Ovary (tissue), 9 donors: ENCODE data around the gene GNG7. TPM values are rescaled to one million over a fixed set of nuclear protein-coding genes. Genes with fewer than 3 reads are reported as not detected.

ENCODE experiments used
- DNase-seq, 5 donors: peaks; one replicate each; pipeline ENCODE4 v3.0.0-alpha.2; 2019 to 2020
- H3K27ac ChIP-seq, 2 donors: fragments of 200-600 bp; one replicate each; pipeline versions ENCODE4 v1.5.1 to v1.8.0; 2019 to 2022
- H3K27me3 ChIP-seq: fragments of 200-600 bp; one replicate; pipeline ENCODE4 v1.8.0; 2022
- H3K36me3 ChIP-seq: fragments of 200-600 bp; sonication (generic); one replicate; pipeline ENCODE4 v1.5.1; 2019
- H3K4me1 ChIP-seq: one replicate; pipeline ENCODE4 v1.8.1; 2013; ENCODE audit warnings: mild to moderate bottlenecking, moderate library complexity; ENCODE audit not compliant: insufficient read depth
- H3K4me3 ChIP-seq: fragments of 200-600 bp; sonication (generic); one replicate; pipeline ENCODE4 v1.5.1; 2017
- H3K9me3 ChIP-seq, 2 donors: fragments of 200-600 bp in 1 of 2; sonication (generic) in 1 of 2; one replicate each; pipeline versions ENCODE4 v1.5.1 to v1.8.1; 2013 to 2019; ENCODE audit warnings: mild to moderate bottlenecking in 1 of 2, moderate library complexity in 1 of 2
- EP300 ChIP-seq: sonication (generic); formaldehyde crosslinking; IDR thresholded peaks from one replicate; pipeline ENCODE4 v1.6.1; 2017; ENCODE audit warnings: antibody characterized with exemption
- POLR2A ChIP-seq: fragments of 450-650 bp; IDR thresholded peaks from one replicate; pipeline ENCODE4 v1.6.1; 2017; ENCODE audit warnings: antibody characterized with exemption, mild to moderate bottlenecking, moderate library complexity
- WGBS, 3 donors: extraction: QIAGEN DNeasy Blood & Tissue Kit in 1 of 3; methylation state at CpG; one replicate each; pipeline versions ENCODE4 v1.1.5 to v1.1.7; 2013 to 2017; 5-methylcytosine and 5-hydroxymethylcytosine counted together
- intact Hi-C, 4 donors: fragments of 100-400 bp; cut with DNase I; formaldehyde crosslinking; loops; one replicate each; pipeline versions ENCODE4 v1.11.0 to v1.15.1; 2022 to 2023
- polyA plus RNA-seq, 2 donors: library from polyadenylated mRNA; stranded (reverse); fragments of 200-250 nt in 1 of 2; fragments of 350-450 nt in 1 of 2; fragmentation: Illumina TruSeq in 1 of 2; extraction: RNeasy Lipid Tissue Mini Kit (QIAGEN cat#74804) in 1 of 2; gene quantifications; one replicate each; pipeline ENCODE4 v1.2.3, GENCODE V29; 2013 to 2014
- total RNA-seq, 7 donors: library from RNA; depleted of rRNA in 2 of 7; stranded (reverse); fragments of >200 nt in 2 of 7; fragmentation: NEBNext Ultra II Directional in 3 of 7; extraction: Animal tissue kit (Norgen Biotek cat#: 25700) in 3 of 7; gene quantifications; one replicate each; pipeline versions ENCODE4 v1.1.0 to v1.2.4, GENCODE V29; 2016 to 2023
- TF ChIP-seq, protein P1 (sequence below), 3 donors: fragments of 450-650 bp in 2 of 3; fragments of 200-600 bp in 1 of 3; IDR thresholded peaks; one replicate each; pipeline versions ENCODE4 v1.5.1 to v1.8.0; 2016 to 2022; ENCODE audit warnings: antibody characterized with exemption in 3 of 3, mild to moderate bottlenecking in 1 of 3
- donor health status: DM: no; HTN: no; CAD: no; lungs with moderate emphysema.
- donor health status: DM: no; HTN: no; CAD: no.
- donor health status: Bipolar disorder and iron deficiency.
- donor health status: DM: yes; HTN: yes; CAD: no.
- donor health status: DM: no; HTN: no; CAD: no.
- donor health status: DM: yes; HTN: yes; CAD: no.

GNG7 gene
- total and polyA plus RNA-seq, 9 donors, result 4.1 to 36.3 (median 15.1) TPM

DNA sequence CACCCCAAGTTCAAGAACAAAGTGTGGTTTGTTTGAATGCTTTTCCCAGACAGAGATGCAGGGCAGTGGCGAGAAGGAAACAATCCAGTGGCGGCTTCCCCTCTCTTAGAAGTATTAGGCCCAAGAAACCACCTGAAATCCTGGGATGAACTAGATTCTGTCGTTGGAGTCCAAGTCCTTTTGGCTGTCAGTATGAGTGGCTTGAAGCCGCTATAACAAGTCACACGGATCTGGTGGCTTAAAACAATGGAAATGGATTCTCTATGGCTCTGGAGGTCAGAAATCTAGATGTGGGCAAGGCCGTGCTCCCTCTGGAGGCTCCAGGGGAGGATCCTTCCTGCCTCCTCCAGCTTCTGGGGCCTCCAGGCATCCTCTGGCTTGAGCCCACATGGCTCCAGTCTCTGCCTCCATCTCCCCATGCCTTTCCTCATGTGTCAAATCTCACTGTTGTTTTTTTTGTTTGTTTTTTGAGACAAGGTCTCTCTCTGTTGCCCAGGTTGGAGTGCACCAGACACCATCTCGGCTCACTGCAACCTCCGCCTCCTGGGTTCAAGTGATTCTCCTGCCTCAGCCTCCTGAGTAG, 97.7 kb downstream of the GNG7 start:
- H3K9me3 ChIP-seq, result no peaks in the 10 kb centered on the region
- H3K4me1 ChIP-seq, result peaks cover 1% of the 10 kb centered on the region
- intact Hi-C loops, result no loop called here
- no peaks in the 10 kb centered on the region for H3K27me3 ChIP-seq
- H3K27ac ChIP-seq, result no peak overlapping the region
- H3K4me3 ChIP-seq, result no peak overlapping the region
- TF ChIP-seq EP300, result no peak
- TF ChIP-seq POLR2A, result no peak
- TF ChIP-seq, protein P1, sequence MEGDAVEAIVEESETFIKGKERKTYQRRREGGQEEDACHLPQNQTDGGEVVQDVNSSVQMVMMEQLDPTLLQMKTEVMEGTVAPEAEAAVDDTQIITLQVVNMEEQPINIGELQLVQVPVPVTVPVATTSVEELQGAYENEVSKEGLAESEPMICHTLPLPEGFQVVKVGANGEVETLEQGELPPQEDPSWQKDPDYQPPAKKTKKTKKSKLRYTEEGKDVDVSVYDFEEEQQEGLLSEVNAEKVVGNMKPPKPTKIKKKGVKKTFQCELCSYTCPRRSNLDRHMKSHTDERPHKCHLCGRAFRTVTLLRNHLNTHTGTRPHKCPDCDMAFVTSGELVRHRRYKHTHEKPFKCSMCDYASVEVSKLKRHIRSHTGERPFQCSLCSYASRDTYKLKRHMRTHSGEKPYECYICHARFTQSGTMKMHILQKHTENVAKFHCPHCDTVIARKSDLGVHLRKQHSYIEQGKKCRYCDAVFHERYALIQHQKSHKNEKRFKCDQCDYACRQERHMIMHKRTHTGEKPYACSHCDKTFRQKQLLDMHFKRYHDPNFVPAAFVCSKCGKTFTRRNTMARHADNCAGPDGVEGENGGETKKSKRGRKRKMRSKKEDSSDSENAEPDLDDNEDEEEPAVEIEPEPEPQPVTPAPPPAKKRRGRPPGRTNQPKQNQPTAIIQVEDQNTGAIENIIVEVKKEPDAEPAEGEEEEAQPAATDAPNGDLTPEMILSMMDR (IDR thresholded peaks at IDR 0.05), result no peak
- H3K36me3 ChIP-seq, result no peaks in the 10 kb centered on the region
- 93 to 94% (median 94%) methylated on average over 8 of the region's 8 CpGs for WGBS, 3 donors
- no peak for DNase-seq

DNA sequence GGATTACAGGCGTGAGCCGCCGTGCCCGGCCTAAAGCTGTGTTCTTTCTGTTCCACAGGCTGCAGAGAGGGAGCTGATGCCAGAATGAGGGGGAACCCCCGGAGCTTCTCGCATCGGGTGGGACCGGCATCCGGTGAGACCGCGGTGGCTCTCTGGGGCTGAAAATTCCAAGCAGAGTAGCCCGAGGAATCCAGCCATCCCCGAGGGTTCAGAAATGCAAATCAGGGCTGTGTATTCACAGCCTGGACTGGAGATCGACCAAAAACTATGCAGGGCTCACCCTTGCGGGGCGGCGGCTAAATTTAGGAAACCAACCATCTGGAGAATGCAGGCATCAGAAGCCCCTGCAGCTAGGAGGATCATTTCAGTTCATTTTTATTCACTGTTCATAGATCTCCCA, 99.2 kb downstream of the GNG7 start:
- DNase-seq, result peak in 2 of 5 donors; percentile 55 to 65
- intact Hi-C loops, result no loop called here

DNA sequence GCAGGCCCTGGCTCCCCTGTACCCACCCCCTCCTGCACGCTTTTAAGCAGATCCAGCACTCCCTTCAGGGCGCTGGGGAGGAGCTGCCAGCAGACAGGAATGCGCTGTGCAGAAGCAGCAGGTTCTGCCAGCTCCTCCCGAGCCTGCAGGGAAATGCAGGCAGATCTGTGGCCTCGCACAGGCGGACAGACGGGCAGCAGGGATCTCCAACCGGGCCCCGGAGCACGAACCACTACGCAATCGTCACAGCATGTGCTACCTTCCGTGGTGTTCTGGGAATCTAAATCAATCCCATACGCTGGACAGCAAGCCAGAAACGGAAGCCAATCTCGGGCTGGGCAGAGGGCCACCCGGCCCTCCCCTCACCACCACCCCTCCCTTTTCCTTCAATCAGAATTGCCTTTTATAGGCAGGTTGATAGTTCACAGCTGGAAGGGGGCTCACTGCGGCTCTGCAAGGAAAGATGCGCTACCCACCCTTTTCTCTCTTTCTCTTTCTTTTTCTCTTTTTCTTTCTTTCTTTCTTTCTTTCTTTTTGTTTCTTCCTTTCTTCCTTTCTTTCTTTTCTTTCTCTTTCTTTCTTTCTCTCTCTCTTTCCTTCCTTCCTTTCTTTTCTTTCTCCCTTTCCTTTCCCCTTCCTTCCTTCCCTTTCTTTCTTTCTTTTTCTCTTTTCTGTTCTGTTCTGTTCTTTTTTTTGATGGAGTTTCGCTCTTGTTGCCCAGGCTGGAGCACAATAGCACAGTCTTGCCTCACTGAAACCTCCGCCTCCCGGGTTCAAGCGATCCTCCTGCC, 99.9 kb downstream of the GNG7 start:
- TF ChIP-seq, protein P1 (IDR thresholded peaks at IDR 0.05), result no peak
- peak; percentile 95 for TF ChIP-seq EP300
- TF ChIP-seq POLR2A, result peak; percentile 20
- Histone ChIP-seq H3K27ac (peak overlapping the region; percentile 46 to 61), H3K4me1 (peaks cover 1% of the 10 kb centered on the region), H3K27me3 (no peaks in the 10 kb centered on the region), H3K9me3 (no peaks in the 10 kb centered on the region), H3K36me3 (no peaks in the 10 kb centered on the region), H3K4me3 (peak overlapping the region; percentile 38)
- DNase-seq, result peak; percentile 83 to 88 (median 84)
- 15 to 19% (median 15%) methylated on average over 22 to 23 of the region's 23 CpGs for WGBS, 3 donors
- intact Hi-C loops, result no loop called here

More for the DNA sequence above, 99.2 kb downstream of the GNG7 start:
- H3K4me1 ChIP-seq, result peaks cover 1% of the 10 kb centered on the region
- no peaks in the 10 kb centered on the region for H3K36me3 ChIP-seq
- H3K4me3 ChIP-seq, result peak overlapping the region; percentile 38
- TF ChIP-seq EP300 (no peak), POLR2A (no peak)
- TF ChIP-seq, protein P1 (IDR thresholded peaks at IDR 0.05), result no peak
- H3K27ac ChIP-seq, result peak overlapping the region; percentile 46 to 61
- 5 to 8% (median 8%) methylated on average over 17 of the region's 17 CpGs for WGBS, 3 donors
- H3K9me3 ChIP-seq, result no peaks in the 10 kb centered on the region
- no peaks in the 10 kb centered on the region for H3K27me3 ChIP-seq

DNA sequence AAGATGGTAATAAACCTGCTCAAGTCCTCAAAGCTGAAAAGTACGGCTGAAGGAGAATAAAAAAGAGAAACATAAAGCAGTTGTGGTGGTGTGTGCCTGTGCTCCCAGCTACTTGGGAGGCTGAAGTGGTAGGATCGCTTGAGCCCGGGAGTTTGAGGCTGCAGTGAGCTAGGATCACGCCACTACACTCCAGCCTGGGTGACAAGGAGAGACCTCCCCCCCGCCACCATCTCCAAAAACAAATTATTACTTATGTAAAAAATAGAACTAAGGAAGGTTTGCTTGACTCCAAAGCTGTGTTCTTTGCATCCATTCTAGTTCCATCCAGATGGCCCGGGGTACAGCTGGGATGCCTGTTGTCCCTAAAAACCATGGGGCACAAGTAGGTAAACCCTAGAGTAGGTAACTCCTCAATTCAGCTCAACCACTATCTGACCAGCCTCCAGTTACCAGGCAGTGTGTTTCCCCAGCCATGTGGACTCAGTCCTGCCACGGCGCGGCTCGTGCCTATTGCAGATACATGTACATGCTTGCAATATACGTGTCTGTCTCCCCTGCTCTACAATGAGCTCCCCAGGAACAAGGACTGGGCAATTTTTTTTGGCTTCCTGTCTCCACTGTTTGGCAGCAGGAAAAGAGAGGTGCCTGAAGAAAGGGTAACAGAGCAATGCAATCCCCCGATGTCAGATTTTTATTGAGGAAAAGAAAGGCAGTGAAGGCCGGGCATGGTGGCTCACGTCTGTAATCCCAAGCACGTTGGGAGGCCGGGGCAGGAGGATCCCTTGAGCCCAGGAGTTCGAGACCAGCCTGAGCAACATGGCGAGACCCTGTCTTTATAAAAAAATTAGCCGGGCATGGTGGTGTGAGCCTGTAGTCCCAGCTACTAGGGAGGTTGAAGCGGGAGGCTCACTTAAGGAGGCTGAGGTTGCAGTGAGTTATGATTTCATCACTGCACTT, 101.3 kb downstream of the GNG7 start:
- Histone ChIP-seq H3K27ac (peak overlapping the region; percentile 11 to 61), H3K4me3 (no peak overlapping the region), H3K4me1 (peaks cover 1% of the 10 kb centered on the region), H3K9me3 (no peaks in the 10 kb centered on the region), H3K36me3 (no peaks in the 10 kb centered on the region), H3K27me3 (no peaks in the 10 kb centered on the region)
- no peak for TF ChIP-seq EP300
- DNase-seq, result no peak
- WGBS, 3 donors, result 92 to 93% (median 92%) methylated on average over 20 of the region's 20 CpGs
- intact Hi-C loops, result no loop called here
